SIG-M5 (cell line): Measurements from ENCODE around the gene MMP7.

Source experiments
- DNase-seq: peaks from one replicate; lab custom pipeline; 2025; lab: John Stamatoyannopoulos, UW

Gene MMP7

GRCh38 chr11:102495161-102496042 lies 35.1 kb downstream of the MMP7 start:
- DNase-seq, result no peak

- no peak for DNase-seq
These were observed 36.3 kb downstream of the MMP7 start for GRCh38 chr11:102494216-102494615.

GRCh38 chr11:102493524-102493923 lies 37.0 kb downstream of the MMP7 start:
- DNase-seq, result no peak

GRCh38 chr11:102491969-102492368 lies 38.6 kb downstream of the MMP7 start:
- no peak for DNase-seq

GRCh38 chr11:102489186-102490145 lies 41.1 kb downstream of the MMP7 start:
- DNase-seq, result no peak

- no peak for DNase-seq
These were observed 42.3 kb downstream of the MMP7 start for GRCh38 chr11:102488208-102488607.

GRCh38 chr11:102487214-102487613 lies 43.3 kb downstream of the MMP7 start:
- DNase-seq, result no peak

GRCh38 chr11:102486584-102486983 lies 44.0 kb downstream of the MMP7 start:
- no peak for DNase-seq

- no peak for DNase-seq
These were observed 45.3 kb downstream of the MMP7 start for GRCh38 chr11:102485095-102485722.

GRCh38 chr11:102482433-102482832 lies 48.1 kb downstream of the MMP7 start:
- no peak for DNase-seq

GRCh38 chr11:102479733-102480132 lies 50.8 kb downstream of the MMP7 start:
- no peak for DNase-seq

- no peak for DNase-seq
These were observed 51.8 kb downstream of the MMP7 start for GRCh38 chr11:102478673-102479299.

GRCh38 chr11:102476812-102477211 lies 53.7 kb downstream of the MMP7 start:
- no peak for DNase-seq

GRCh38 chr11:102476069-102476468 lies 54.5 kb downstream of the MMP7 start:
- no peak for DNase-seq

- no peak for DNase-seq
These were observed 57.0 kb downstream of the MMP7 start for GRCh38 chr11:102473543-102473942.

GRCh38 chr11:102472127-102472526 lies 58.4 kb downstream of the MMP7 start:
- no peak for DNase-seq

- no peak for DNase-seq
These were observed 59.1 kb downstream of the MMP7 start for GRCh38 chr11:102471474-102471873.
